ENCODE results near the gene ZNF705A.

Gene ZNF705A

GRCh38 chr12:8156845-8157244, at the start of gene ZNF705A:
Gene ZNF705A, plus strand, starts transcription at chr12:8157015. Its CDS starts 15,611 bp downstream, at chr12:8172626.
- TF ChIP-seq TEAD4 (IDR thresholded peaks at IDR 0.05): 0 out of 2 replicates have a peak, but pooled peaks have one; percentile 7
- no peak for TF ChIP-seq CEBPB (IDR thresholded peaks at IDR 0.05)
- no peak for TF ChIP-seq YY1 (IDR thresholded peaks at IDR 0.05; ENCODE audit: low read depth)
- TF ChIP-seq EP300 (IDR thresholded peaks at IDR 0.05; ENCODE audit: borderline replicate concordance): no peak
- TF ChIP-seq RAD21 (IDR thresholded peaks at IDR 0.05; ENCODE audit: low read depth): no peak

GRCh38 chr12:8108808-8109398, 47.9 kb upstream of the ZNF705A start:
- TF ChIP-seq TCF12 (IDR thresholded peaks at IDR 0.05; ENCODE audit: low read depth): no peak
- TF ChIP-seq RAD21 (IDR thresholded peaks at IDR 0.05; ENCODE audit: low read depth): peak; percentile 98
- TF ChIP-seq TEAD4 (IDR thresholded peaks at IDR 0.05): peak; percentile 30; the same call in 1 of the 2 replicates

- TF ChIP-seq, protein P1, sequence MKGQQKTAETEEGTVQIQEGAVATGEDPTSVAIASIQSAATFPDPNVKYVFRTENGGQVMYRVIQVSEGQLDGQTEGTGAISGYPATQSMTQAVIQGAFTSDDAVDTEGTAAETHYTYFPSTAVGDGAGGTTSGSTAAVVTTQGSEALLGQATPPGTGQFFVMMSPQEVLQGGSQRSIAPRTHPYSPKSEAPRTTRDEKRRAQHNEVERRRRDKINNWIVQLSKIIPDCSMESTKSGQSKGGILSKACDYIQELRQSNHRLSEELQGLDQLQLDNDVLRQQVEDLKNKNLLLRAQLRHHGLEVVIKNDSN (IDR thresholded peaks at IDR 0.05): no peak
- no peak for TF ChIP-seq FOXM1 (IDR thresholded peaks at IDR 0.05; ENCODE audit: borderline replicate concordance, low read depth)
- no peak for TF ChIP-seq TEAD4 (IDR thresholded peaks at IDR 0.05)
- no peak for TF ChIP-seq NFIC (IDR thresholded peaks at IDR 0.05)
- TF ChIP-seq, protein P2, sequence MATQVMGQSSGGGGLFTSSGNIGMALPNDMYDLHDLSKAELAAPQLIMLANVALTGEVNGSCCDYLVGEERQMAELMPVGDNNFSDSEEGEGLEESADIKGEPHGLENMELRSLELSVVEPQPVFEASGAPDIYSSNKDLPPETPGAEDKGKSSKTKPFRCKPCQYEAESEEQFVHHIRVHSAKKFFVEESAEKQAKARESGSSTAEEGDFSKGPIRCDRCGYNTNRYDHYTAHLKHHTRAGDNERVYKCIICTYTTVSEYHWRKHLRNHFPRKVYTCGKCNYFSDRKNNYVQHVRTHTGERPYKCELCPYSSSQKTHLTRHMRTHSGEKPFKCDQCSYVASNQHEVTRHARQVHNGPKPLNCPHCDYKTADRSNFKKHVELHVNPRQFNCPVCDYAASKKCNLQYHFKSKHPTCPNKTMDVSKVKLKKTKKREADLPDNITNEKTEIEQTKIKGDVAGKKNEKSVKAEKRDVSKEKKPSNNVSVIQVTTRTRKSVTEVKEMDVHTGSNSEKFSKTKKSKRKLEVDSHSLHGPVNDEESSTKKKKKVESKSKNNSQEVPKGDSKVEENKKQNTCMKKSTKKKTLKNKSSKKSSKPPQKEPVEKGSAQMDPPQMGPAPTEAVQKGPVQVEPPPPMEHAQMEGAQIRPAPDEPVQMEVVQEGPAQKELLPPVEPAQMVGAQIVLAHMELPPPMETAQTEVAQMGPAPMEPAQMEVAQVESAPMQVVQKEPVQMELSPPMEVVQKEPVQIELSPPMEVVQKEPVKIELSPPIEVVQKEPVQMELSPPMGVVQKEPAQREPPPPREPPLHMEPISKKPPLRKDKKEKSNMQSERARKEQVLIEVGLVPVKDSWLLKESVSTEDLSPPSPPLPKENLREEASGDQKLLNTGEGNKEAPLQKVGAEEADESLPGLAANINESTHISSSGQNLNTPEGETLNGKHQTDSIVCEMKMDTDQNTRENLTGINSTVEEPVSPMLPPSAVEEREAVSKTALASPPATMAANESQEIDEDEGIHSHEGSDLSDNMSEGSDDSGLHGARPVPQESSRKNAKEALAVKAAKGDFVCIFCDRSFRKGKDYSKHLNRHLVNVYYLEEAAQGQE (IDR thresholded peaks at IDR 0.05; ENCODE audit: low read depth): no peak
- TF ChIP-seq, protein P3, sequence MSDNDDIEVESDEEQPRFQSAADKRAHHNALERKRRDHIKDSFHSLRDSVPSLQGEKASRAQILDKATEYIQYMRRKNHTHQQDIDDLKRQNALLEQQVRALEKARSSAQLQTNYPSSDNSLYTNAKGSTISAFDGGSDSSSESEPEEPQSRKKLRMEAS (IDR thresholded peaks at IDR 0.05): no peak
- TF ChIP-seq YY1 (IDR thresholded peaks at IDR 0.05; ENCODE audit: low read depth): no peak
- no peak for TF ChIP-seq TAF1 (IDR thresholded peaks at IDR 0.05; ENCODE audit: low read depth)
- no peak for TF ChIP-seq EP300 (IDR thresholded peaks at IDR 0.05; ENCODE audit: borderline replicate concordance)
- no peak for TF ChIP-seq CREB1 (IDR thresholded peaks at IDR 0.05; ENCODE audit: low read depth)
- TF ChIP-seq ZBTB7A (IDR thresholded peaks at IDR 0.05; ENCODE audit: low read depth): no peak
- no peak for TF ChIP-seq TCF12 (IDR thresholded peaks at IDR 0.05; ENCODE audit: low read depth)
- no peak for TF ChIP-seq EGR1 (IDR thresholded peaks at IDR 0.05)
- no peak for TF ChIP-seq RAD21 (IDR thresholded peaks at IDR 0.05; ENCODE audit: low read depth)
- no peak for TF ChIP-seq CEBPB (IDR thresholded peaks at IDR 0.05)
Measured at GRCh38 chr12:8120072-8120713, 36.6 kb upstream of the ZNF705A start.

DNA sequence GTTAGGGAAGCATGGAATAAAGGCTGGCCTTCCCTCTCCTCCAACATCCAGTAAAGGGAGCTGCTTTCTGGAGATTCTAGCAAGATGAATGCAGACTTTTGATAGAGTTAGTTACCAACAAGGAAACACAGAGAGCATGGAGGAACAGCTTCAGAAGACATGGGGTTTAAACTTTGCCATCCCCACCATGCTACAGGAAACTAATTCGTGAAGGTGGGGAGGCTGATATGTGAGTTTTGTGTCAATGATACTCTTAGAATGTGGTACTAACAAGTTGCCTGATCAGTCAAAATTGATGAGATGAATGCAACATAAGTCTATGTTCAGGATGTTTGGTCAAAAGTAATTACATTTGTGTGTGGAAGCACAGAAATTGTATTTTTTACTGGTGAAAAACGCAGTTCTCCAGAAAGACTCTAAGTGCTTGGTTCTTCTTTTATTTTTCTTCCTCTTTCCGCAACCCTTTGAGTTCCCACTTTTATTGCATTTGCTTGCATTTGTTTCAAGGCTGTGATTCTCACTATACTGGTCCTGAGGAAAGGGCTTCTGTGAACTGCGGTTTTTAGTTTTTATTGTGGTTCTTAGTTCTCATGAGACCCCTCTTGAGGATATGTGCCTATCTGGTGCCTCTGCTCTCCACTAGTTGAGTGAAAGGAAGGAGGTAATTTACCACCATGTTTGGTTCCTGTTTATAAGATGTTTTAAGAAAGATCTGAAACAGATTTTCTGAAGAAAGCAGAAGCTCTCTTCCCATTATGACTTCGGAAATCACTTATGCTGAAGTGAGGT, 33.5 kb upstream of the ZNF705A start, which contains the start of gene CLEC4A:
TSS of gene CLEC4A (plus strand) at position 494 of the 789 bp plus-strand sequence. CDS start at position 756, 262 bp downstream.
- no peak for TF ChIP-seq CREB1 (IDR thresholded peaks at IDR 0.05; ENCODE audit: low read depth)
- no peak for TF ChIP-seq NFIC (IDR thresholded peaks at IDR 0.05)
- TF ChIP-seq, protein P2 (IDR thresholded peaks at IDR 0.05; ENCODE audit: low read depth): no peak
- no peak for TF ChIP-seq TAF1 (IDR thresholded peaks at IDR 0.05; ENCODE audit: low read depth)
- no peak for TF ChIP-seq ZBTB7A (IDR thresholded peaks at IDR 0.05; ENCODE audit: low read depth)
- TF ChIP-seq EP300 (IDR thresholded peaks at IDR 0.05; ENCODE audit: borderline replicate concordance): no peak
- no peak for TF ChIP-seq TCF12 (IDR thresholded peaks at IDR 0.05; ENCODE audit: low read depth)
- TF ChIP-seq CEBPB (IDR thresholded peaks at IDR 0.05): no peak
- TF ChIP-seq, protein P3 (IDR thresholded peaks at IDR 0.05): no peak
- no peak for TF ChIP-seq RAD21 (IDR thresholded peaks at IDR 0.05; ENCODE audit: low read depth)
- TF ChIP-seq FOXM1 (IDR thresholded peaks at IDR 0.05; ENCODE audit: borderline replicate concordance, low read depth): no peak
- TF ChIP-seq, protein P1 (IDR thresholded peaks at IDR 0.05): no peak
- TF ChIP-seq TEAD4 (IDR thresholded peaks at IDR 0.05): no peak
- TF ChIP-seq YY1 (IDR thresholded peaks at IDR 0.05; ENCODE audit: low read depth): no peak
- TF ChIP-seq EGR1 (IDR thresholded peaks at IDR 0.05): no peak

GRCh38 chr12:8127138-8127537, 29.7 kb upstream of the ZNF705A start:
- no peak for TF ChIP-seq FOXM1 (IDR thresholded peaks at IDR 0.05; ENCODE audit: borderline replicate concordance, low read depth)
- TF ChIP-seq, protein P2 (IDR thresholded peaks at IDR 0.05; ENCODE audit: low read depth): no peak
- no peak for TF ChIP-seq ZBTB7A (IDR thresholded peaks at IDR 0.05; ENCODE audit: low read depth)
